Stimulated activated naive CD8-positive, alpha-beta T cell treated with anti-CD3 and anti-CD28 coated beads, Interleukin-15, Interleukin-2, amounts not matched to agents 100 ng/mL and 50 ng/mL, for 24 hours (primary cell): ENCODE results near the gene HIVEP3.

ENCODE experiments used
- H3K27ac Mint-ChIP-seq: one replicate; pipeline ENCODE4 v1.8.0; 2021; ENCODE audit warnings: mild to moderate bottlenecking, mixed read lengths
- H3K27me3 Mint-ChIP-seq: one replicate; pipeline ENCODE4 v1.8.0; 2021; ENCODE audit warnings: mixed read lengths
- H3K36me3 Mint-ChIP-seq: one replicate; pipeline ENCODE4 v1.8.0; 2021; ENCODE audit warnings: low read depth, mixed read lengths
- H3K4me1 Mint-ChIP-seq: one replicate; pipeline ENCODE4 v1.8.0; 2021; ENCODE audit warnings: low read depth, mixed read lengths
- H3K4me3 Mint-ChIP-seq: one replicate; pipeline ENCODE4 v1.8.0; 2021; ENCODE audit warnings: mild to moderate bottlenecking, mixed read lengths
- H3K9me3 Mint-ChIP-seq: one replicate; pipeline ENCODE4 v1.8.0; 2021; ENCODE audit warnings: mixed read lengths

Gene HIVEP3

GRCh38 chr1:41844781-41845272 is 73.9 kb downstream of the HIVEP3 start:
- Mint-ChIP-seq H3K27me3 (no peaks in the 10 kb centered on the region), H3K27ac (no peak overlapping the region)

GRCh38 chr1:41844255-41844654 is 74.5 kb downstream of the HIVEP3 start:
- Mint-ChIP-seq H3K27me3 (no peaks in the 10 kb centered on the region), H3K36me3 (no peaks in the 10 kb centered on the region), H3K4me3 (no peak overlapping the region), H3K9me3 (no peaks in the 10 kb centered on the region), H3K27ac (no peak overlapping the region), H3K4me1 (peaks cover 34% of the 10 kb centered on the region)

More at GRCh38 chr1:41844781-41845272, 73.9 kb downstream of the HIVEP3 start:
- Mint-ChIP-seq H3K9me3 (no peaks in the 10 kb centered on the region), H3K36me3 (no peaks in the 10 kb centered on the region), H3K4me3 (no peak overlapping the region), H3K4me1 (peaks cover 39% of the 10 kb centered on the region)

- Mint-ChIP-seq H3K4me1 (peaks cover 31% of the 10 kb centered on the region), H3K27ac (no peak overlapping the region), H3K27me3 (no peaks in the 10 kb centered on the region)
These were observed 75.5 kb downstream of the HIVEP3 start for GRCh38 chr1:41842993-41843755.

GRCh38 chr1:41842326-41842725 is 76.4 kb downstream of the HIVEP3 start:
- Mint-ChIP-seq H3K4me3 (no peak overlapping the region), H3K27me3 (no peaks in the 10 kb centered on the region), H3K36me3 (no peaks in the 10 kb centered on the region), H3K27ac (no peak overlapping the region), H3K4me1 (peaks cover 31% of the 10 kb centered on the region), H3K9me3 (no peaks in the 10 kb centered on the region)

More at GRCh38 chr1:41842993-41843755, 75.5 kb downstream of the HIVEP3 start:
- Mint-ChIP-seq H3K4me3 (no peak overlapping the region), H3K9me3 (no peaks in the 10 kb centered on the region), H3K36me3 (no peaks in the 10 kb centered on the region)

GRCh38 chr1:41840592-41841246 is 78.0 kb downstream of the HIVEP3 start:
- Mint-ChIP-seq H3K9me3 (no peaks in the 10 kb centered on the region), H3K4me3 (no peak overlapping the region), H3K4me1 (peaks cover 20% of the 10 kb centered on the region), H3K36me3 (no peaks in the 10 kb centered on the region), H3K27ac (no peak overlapping the region), H3K27me3 (no peaks in the 10 kb centered on the region)

- Mint-ChIP-seq H3K4me3 (no peak overlapping the region), H3K36me3 (no peaks in the 10 kb centered on the region), H3K27me3 (no peaks in the 10 kb centered on the region), H3K4me1 (peaks cover 10% of the 10 kb centered on the region), H3K27ac (no peak overlapping the region), H3K9me3 (no peaks in the 10 kb centered on the region)
These were observed 80.5 kb downstream of the HIVEP3 start for GRCh38 chr1:41838266-41838665.

- Mint-ChIP-seq H3K4me1 (peaks cover 6% of the 10 kb centered on the region), H3K27ac (no peak overlapping the region), H3K9me3 (no peaks in the 10 kb centered on the region), H3K4me3 (no peak overlapping the region), H3K36me3 (no peaks in the 10 kb centered on the region), H3K27me3 (no peaks in the 10 kb centered on the region)
These were observed 81.0 kb downstream of the HIVEP3 start for GRCh38 chr1:41837691-41838090.

- no peak overlapping the region for H3K27ac Mint-ChIP-seq
- H3K4me3 Mint-ChIP-seq = no peak overlapping the region
- H3K9me3 Mint-ChIP-seq = no peaks in the 10 kb centered on the region
- no peaks in the 10 kb centered on the region for H3K27me3 Mint-ChIP-seq
- no peaks in the 10 kb centered on the region for H3K36me3 Mint-ChIP-seq
- H3K4me1 Mint-ChIP-seq = no peaks in the 10 kb centered on the region
These were observed 83.2 kb downstream of the HIVEP3 start for GRCh38 chr1:41835485-41835884.

GRCh38 chr1:41833519-41834000 is 85.2 kb downstream of the HIVEP3 start:
- no peak overlapping the region for H3K27ac Mint-ChIP-seq
- H3K9me3 Mint-ChIP-seq = no peaks in the 10 kb centered on the region
- no peaks in the 10 kb centered on the region for H3K4me1 Mint-ChIP-seq
- H3K27me3 Mint-ChIP-seq = no peaks in the 10 kb centered on the region
- H3K4me3 Mint-ChIP-seq = no peak overlapping the region
- no peaks in the 10 kb centered on the region for H3K36me3 Mint-ChIP-seq

- Mint-ChIP-seq H3K4me1 (no peaks in the 10 kb centered on the region), H3K27ac (no peak overlapping the region), H3K4me3 (no peak overlapping the region), H3K9me3 (no peaks in the 10 kb centered on the region), H3K27me3 (no peaks in the 10 kb centered on the region), H3K36me3 (no peaks in the 10 kb centered on the region)
These were observed 88.0 kb downstream of the HIVEP3 start for GRCh38 chr1:41830726-41831125.

GRCh38 chr1:41827991-41828570 is 90.6 kb downstream of the HIVEP3 start:
- Mint-ChIP-seq H3K4me3 (no peak overlapping the region), H3K9me3 (no peaks in the 10 kb centered on the region), H3K27ac (no peak overlapping the region), H3K4me1 (no peaks in the 10 kb centered on the region), H3K27me3 (no peaks in the 10 kb centered on the region), H3K36me3 (no peaks in the 10 kb centered on the region)

- no peak overlapping the region for H3K4me3 Mint-ChIP-seq
- no peak overlapping the region for H3K27ac Mint-ChIP-seq
- no peaks in the 10 kb centered on the region for H3K9me3 Mint-ChIP-seq
- H3K36me3 Mint-ChIP-seq = no peaks in the 10 kb centered on the region
- H3K4me1 Mint-ChIP-seq = peaks cover 13% of the 10 kb centered on the region
- no peaks in the 10 kb centered on the region for H3K27me3 Mint-ChIP-seq
These were observed 95.3 kb downstream of the HIVEP3 start for GRCh38 chr1:41823471-41823870.

GRCh38 chr1:41822866-41823265 is 95.9 kb downstream of the HIVEP3 start:
- H3K4me3 Mint-ChIP-seq = no peak overlapping the region

GRCh38 chr1:41819843-41820242 is 98.9 kb downstream of the HIVEP3 start:
- Mint-ChIP-seq H3K9me3 (no peaks in the 10 kb centered on the region), H3K27ac (no peak overlapping the region), H3K27me3 (no peaks in the 10 kb centered on the region), H3K36me3 (no peaks in the 10 kb centered on the region), H3K4me3 (no peak overlapping the region), H3K4me1 (peaks cover 15% of the 10 kb centered on the region)

More at GRCh38 chr1:41822866-41823265, 95.9 kb downstream of the HIVEP3 start:
- Mint-ChIP-seq H3K4me1 (peaks cover 15% of the 10 kb centered on the region), H3K36me3 (no peaks in the 10 kb centered on the region), H3K9me3 (no peaks in the 10 kb centered on the region), H3K27me3 (no peaks in the 10 kb centered on the region), H3K27ac (no peak overlapping the region)

- no peaks in the 10 kb centered on the region for H3K27me3 Mint-ChIP-seq
- H3K4me1 Mint-ChIP-seq = peaks cover 15% of the 10 kb centered on the region
- peak overlapping the region; percentile 30 for H3K4me3 Mint-ChIP-seq
- H3K36me3 Mint-ChIP-seq = no peaks in the 10 kb centered on the region
- no peak overlapping the region for H3K27ac Mint-ChIP-seq
- H3K9me3 Mint-ChIP-seq = no peaks in the 10 kb centered on the region
These were observed 99.7 kb downstream of the HIVEP3 start for GRCh38 chr1:41819069-41819468.
